Ramos (cell line): ENCODE data around the gene ELF1.

ENCODE experiments used
- in situ Hi-C: fragments of 300-500 bp; cut with MboI; formaldehyde crosslinking; loops from one replicate; pipeline ENCODE4 v1.14.3; 2022; ENCODE audit warnings: low sequenced_read_pairs; ENCODE audit not compliant: unreplicated experiment

The ELF1 gene

DNA sequence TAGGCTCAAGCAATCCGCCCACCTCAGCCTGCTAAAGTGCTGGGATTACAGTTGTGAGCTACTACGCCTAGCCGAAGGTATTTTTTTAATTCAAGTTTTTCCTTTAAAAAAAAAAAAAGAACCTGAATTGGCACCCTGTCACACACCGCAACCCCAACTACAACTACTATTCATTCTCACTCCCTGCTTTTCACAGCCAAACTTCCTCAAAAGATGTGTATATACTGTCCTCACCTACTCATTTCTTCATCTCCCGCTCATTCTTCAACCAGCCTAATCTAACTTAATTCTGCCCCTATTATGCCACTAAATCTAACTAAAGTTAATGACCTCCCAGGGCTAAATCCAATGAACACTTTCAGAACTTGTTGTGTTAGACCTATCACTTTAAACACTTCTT is 29.5 kb upstream of the ELF1 start:
- in situ Hi-C loops = loop anchor here (25.0 kb wide), 1 partner anchor 261 kb away; the partner anchor contains the start of gene SLC25A15

GRCh38 chr13:41042419-41042818 is 23.3 kb upstream of the ELF1 start:
- in situ Hi-C loops = loop anchor here (25.0 kb wide), 1 partner anchor 255 kb away; the partner anchor contains the start of gene SLC25A15

GRCh38 chr13:41040584-41041334 is 21.6 kb upstream of the ELF1 start:
- in situ Hi-C loops = loop anchor here (25.0 kb wide), 1 partner anchor 253 kb away; the partner anchor contains the start of gene SLC25A15

DNA sequence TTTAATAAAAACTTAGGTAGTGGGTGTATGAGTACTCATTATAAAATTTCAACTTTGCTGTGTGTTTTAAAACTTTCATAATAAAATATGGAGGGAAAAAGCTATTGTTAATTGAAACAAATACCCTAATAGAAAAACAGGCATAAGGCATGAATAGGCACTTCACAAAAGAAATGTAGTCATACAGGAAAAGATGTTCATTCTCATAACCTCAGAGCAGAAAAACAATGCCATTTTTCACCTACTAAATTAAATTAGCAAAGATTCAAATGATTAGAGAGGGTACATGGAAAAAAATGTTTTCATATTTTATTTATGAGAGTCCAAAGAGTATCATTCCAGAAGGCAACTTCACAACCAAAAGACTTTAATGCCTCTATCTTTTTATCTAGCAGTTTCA is 20.6 kb upstream of the ELF1 start:
- in situ Hi-C loops = loop anchor here (25.0 kb wide), 1 partner anchor 252 kb away; the partner anchor contains the start of gene SLC25A15

DNA sequence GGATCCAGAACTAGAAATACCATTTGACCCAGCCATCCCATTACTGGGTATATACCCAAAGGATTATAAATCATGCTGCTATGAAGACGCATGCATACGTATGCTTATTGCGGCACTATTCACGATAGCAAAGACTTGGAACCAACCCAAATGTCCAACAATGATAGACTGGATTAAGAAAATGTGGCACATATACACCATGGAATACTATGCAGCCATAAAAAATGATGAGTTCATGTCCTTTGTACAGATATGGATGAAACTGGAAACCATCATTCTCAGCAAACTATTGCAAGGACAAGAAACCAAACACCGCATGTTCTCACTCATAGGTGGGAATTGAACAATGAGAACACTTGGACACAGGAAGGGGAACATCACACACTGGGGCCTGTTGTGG is 17.4 kb upstream of the ELF1 start:
- in situ Hi-C loops = loop anchor here (25.0 kb wide), 1 partner anchor 249 kb away; the partner anchor contains the start of gene SLC25A15

GRCh38 chr13:41034881-41035280 is 15.8 kb upstream of the ELF1 start:
- in situ Hi-C loops = loop anchor here (25.0 kb wide), 1 partner anchor 248 kb away; the partner anchor contains the start of gene SLC25A15

DNA sequence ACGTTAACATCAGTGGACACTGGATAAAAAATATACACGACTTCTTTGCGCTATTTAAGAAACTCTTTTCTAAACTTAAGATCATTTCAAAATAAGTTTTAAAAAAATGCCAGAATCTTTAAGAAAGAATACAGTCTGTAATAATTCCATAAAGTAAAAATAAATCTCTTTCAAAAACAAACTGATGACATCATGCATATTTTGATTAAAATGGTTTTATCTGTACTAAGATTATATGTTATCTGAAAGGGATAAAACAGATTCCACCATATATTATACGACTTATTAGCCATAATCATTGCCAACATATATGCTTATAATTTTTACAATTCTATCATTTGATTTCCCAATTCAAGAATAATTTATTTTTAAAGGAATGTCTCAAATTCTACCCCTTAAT is 15.3 kb upstream of the ELF1 start:
- in situ Hi-C loops = loop anchor here (25.0 kb wide), 1 partner anchor 247 kb away; the partner anchor contains the start of gene SLC25A15

- in situ Hi-C loops = loop anchor here (25.0 kb wide), 1 partner anchor 246 kb away; the partner anchor contains the start of gene SLC25A15
Measured at GRCh38 chr13:41032691-41033376, 13.7 kb upstream of the ELF1 start.

DNA sequence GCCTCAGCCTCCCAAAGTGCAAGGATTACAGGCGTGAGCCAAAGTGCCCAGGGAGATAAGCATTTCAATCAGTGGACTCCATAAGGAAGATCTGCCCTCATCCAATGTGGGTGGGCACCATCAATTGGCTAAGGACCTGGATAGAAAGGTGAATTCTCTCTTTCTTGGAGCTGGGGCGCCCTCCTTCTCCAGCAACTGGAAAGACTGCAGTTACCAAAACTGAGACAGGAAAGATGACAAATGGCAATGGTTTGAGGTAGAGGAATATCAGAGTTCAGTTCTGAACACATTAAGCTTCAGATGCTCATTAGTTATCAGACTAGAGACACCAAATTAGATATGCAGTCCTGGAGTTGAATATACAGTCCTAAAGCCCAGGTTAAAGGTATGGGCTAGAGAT is 10.5 kb upstream of the ELF1 start:
- in situ Hi-C loops = loop anchor here (25.0 kb wide), 1 partner anchor 242 kb away; the partner anchor contains the start of gene SLC25A15

DNA sequence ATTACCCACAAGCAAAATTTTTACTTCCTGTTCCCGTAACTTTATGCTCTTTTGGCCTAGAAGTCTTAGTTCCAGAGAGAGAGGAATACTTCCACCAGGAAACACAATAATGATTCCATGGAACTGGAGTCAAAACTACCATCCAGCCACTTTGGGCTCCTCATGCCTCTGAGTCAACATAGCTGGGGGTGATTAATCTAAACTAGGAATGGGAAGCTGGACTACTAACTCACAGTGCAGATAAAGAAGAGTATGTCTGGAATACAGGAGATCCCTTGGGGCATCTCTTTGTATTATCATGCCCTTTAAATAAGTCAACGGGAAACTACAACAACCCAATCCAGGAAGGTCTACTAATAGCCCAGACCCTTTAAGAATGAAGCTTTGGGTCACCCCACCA is 8.9 kb upstream of the ELF1 start:
- in situ Hi-C loops = loop anchor here (25.0 kb wide), 1 partner anchor 241 kb away; the partner anchor contains the start of gene SLC25A15

GRCh38 chr13:41026788-41027187 is 7.7 kb upstream of the ELF1 start:
- in situ Hi-C loops = loop anchor here (25.0 kb wide), 1 partner anchor 239 kb away; the partner anchor contains the start of gene SLC25A15

DNA sequence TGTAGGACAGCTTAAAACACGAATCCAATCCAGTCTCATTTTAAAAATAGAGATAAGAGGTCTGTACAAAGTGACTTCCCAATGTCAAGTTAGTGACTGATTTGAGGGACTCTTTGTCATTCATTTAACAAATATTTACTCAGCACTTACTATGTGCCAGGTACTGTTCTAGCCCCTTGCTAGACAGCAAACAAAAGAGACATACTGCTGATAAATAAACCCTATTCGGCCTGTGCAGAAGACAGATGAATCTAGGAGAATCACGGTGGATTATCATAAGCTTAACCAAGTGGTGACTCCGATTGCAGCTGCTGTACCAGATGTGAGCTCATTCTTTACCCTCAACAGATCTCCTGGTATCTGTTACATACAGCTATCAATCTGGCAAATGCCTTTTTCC is 6.4 kb upstream of the ELF1 start:
- in situ Hi-C loops = loop anchor here (25.0 kb wide), 1 partner anchor 238 kb away; the partner anchor contains the start of gene SLC25A15

GRCh38 chr13:41019578-41020347 is 647 bp upstream of the ELF1 start:
- in situ Hi-C loops = loop anchor here (5.0 to 25.0 kb wide), 2 partner anchors 42 to 582 kb away; no protein-coding TSS in a partner anchor

DNA sequence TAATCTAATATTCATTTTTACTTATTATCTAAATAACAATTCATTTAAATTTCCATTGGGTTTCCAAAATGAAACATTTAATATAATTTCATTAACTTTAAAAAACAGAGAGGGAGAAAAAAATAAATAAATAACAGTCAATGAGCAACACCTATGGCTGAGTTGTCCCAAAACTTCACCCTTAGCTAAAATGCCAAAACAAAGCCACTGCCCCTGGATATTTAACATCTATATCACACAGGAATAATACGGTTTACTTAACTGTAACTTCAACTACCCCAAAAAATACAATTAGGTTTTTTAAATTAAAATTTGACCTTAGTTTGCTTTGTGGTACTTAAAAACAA is 541 bp downstream of the ELF1 start:
- in situ Hi-C loops = loop anchor here (5.0 to 25.0 kb wide), 2 partner anchors 41 to 581 kb away; no protein-coding TSS in a partner anchor

DNA sequence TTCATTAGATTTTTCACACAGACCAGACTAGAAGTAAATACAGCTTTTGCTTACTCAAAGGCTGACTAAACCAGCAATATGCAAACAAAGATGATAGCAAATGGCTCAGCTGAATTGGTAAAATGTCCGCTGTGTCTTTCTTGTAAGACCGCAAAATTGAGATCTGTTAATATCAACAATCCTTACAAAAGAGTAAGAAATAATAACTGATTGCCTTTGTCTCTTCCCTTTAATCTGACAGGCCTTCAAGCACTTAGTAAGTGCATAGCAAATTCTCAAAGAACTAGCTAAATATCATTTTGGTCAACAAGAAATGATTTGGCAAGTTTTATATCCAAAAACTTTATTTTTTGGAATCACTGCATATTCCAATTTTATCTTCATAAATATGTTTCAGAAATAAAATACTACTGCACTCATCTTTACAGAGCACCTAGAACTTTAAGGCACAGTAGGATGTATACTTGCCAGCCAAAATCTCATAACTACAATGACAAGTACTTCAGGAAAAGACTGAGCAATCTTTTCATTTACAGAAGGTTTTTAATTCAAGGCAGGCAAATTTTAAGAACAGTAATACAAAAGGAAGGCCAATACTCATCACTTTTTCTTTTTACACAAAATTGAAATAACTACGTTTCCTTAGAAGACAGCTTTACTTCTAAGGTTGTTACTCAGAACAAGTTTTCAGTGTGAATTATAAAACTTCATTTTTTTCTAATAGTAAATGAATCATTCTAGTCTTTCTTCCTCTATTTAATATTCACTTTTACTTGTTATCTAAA is 1.1 kb downstream of the ELF1 start:
- in situ Hi-C loops = loop anchor here (5.0 to 25.0 kb wide), 2 partner anchors 41 to 581 kb away; no protein-coding TSS in a partner anchor

DNA sequence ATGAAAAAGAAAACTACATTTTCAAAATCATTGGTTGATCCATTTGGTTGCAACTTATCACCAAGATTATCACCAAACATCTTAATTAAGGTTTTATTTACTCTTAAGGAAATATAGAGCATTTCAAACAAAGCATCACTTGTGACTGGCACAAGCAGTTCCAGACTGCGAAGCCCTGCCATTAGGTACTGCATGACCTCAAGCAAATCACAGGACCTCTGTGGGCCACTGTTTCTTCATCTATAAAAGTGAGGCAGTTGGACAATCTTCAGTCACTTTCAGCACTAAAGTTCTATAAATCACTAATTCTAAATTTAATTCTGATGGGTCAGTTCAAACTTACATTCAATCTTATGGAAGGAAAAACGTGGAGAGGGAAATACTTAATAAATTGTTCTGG is 2.0 kb downstream of the ELF1 start:
- in situ Hi-C loops = loop anchor here (5.0 to 25.0 kb wide), 2 partner anchors 40 to 580 kb away; no protein-coding TSS in a partner anchor

DNA sequence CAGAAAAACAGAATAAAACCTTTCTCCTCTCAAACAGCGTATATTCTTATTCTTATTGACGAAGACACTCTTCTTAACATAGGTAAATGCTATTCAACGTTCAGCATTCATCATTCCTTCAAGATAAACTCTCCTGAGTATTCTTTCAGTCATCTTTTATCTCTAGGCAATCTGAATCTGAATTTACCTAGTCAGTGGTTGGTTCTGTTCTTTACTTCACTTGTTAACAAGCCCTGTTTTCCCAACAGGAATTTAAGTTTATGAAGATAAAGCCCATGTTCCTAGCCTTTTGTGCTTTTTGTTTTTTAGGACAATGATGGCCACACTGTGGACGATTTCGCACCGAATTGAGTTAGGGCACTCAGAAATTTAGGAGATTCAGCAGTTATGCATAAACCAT is 3.2 kb downstream of the ELF1 start:
- in situ Hi-C loops = loop anchor here (5.0 to 25.0 kb wide), 2 partner anchors 39 to 579 kb away; no protein-coding TSS in a partner anchor

DNA sequence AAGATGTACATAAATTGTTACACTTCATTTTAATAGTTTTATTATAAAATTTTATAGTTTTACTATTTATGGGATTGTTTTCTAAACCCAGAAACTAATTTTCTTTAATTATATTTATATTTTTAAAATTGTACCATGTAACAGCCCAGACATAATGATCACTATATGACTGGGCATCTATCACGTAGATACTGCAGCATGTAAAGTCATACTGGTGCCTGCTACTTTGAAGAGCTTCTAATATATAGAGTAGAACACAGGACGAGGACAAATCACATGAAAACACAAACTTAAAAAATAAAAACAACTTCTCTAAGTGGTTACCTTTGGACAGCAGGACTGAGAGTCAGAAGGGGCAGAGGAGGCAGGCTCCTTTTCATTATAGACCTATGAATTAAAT is 5.3 kb downstream of the ELF1 start:
- in situ Hi-C loops = loop anchor here (25.0 kb wide), 1 partner anchor 577 kb away; no protein-coding TSS in a partner anchor

DNA sequence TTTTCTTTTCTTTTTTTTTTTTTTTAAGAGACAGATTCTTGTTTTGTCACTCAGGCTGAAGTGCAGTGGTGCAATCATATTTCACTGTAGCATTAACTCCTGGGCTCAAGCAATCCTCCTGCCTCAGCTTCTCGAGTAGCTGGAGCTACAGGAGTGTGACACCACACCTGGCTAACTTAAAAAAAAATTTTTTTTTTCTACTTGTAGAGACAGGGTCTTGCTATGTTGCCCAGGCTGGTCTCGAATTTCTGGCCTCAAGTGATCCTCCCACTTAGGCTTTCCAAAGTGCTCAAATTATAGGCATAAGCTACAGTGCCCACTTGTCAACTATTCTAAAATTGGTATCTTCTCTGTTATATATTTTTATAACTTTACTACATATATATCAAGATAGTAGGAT is 6.6 kb downstream of the ELF1 start:
- in situ Hi-C loops = loop anchor here (25.0 kb wide), 1 partner anchor 575 kb away; no protein-coding TSS in a partner anchor
